LHCN-M2 (cell line): ENCODE data around the gene OR10J1. TPM values are rescaled to one million over a fixed set of nuclear protein-coding genes. Genes with fewer than 3 reads are reported as not detected.

Source experiments
- total RNA-seq: library from RNA; depleted of rRNA; stranded (reverse); fragments of >200 nt; gene quantifications from 2 replicates; pipeline ENCODE4 v1.2.3, GENCODE V29; 2014; rRNA removed

Gene OR10J1
- total RNA-seq, 1 experiment from 2014 or later: not detected

Other genes starting within 250 kb of the OR10J1 start
- not detected in 2 replicates for gene ACKR1, start 234.8 kb upstream of the OR10J1 start, total RNA-seq
- not detected in 2 replicates for gene FCER1A, start 137.4 kb upstream of the OR10J1 start, total RNA-seq
- not detected in 2 replicates for gene OR10J4, start 7.5 kb upstream of the OR10J1 start, total RNA-seq
- gene OR10J5, start 96.3 kb downstream of the OR10J1 start, total RNA-seq: not detected in 2 replicates
- not detected in 2 replicates for gene APCS, start 148.1 kb downstream of the OR10J1 start, total RNA-seq